Panc1 (cell line): Measurements from ENCODE around the gene HYDIN. TPM values are rescaled to one million over a fixed set of nuclear protein-coding genes. Genes with fewer than 3 reads are reported as not detected.

Experiments used
- ATAC-seq: fragments of 200-7000 bp; cut with Tn5 transposase; 2 replicates; pipeline ENCODE4 v1.9.1; 2020; ENCODE audit warnings: mild to moderate bottlenecking, moderate library complexity
- BruUV-seq: library from RNA; stranded (reverse); fragments of 400-500 nt; replicated peaks from 2 replicates; lab custom pipeline; 2021; lab: Mats Ljungman, UMichigan
- CTCF ChIA-PET: fragments of 300-600 bp; sonication (Branson Sonifier 250); formaldehyde crosslinking; loops from one replicate; lab custom pipeline; 2022; ENCODE audit warnings: antibody characterized with exemption; lab: Charles Lee
- POLR2A ChIA-PET: fragments of 300-600 bp; sonication (Branson Sonifier 250); formaldehyde crosslinking; loops from one replicate; lab custom pipeline; 2022; ENCODE audit warnings: antibody characterized with exemption; lab: Charles Lee
- DNase-seq: peaks from one replicate; pipeline ENCODE4 v3.0.0-alpha.2; 2010; ENCODE audit warnings: low read depth, low spot score
- H3K27ac ChIP-seq: 2 replicates; pipeline ENCODE4 v1.5.1; 2011; ENCODE audit warnings: mild to moderate bottlenecking, low read length, inconsistent platforms
- H3K27me3 ChIP-seq: fragments of 200-500 bp; sonication (Bioruptor generic); 2 replicates; pipeline ENCODE4 v1.6.0; 2014; ENCODE audit warnings: low read length, inconsistent platforms; ENCODE audit not compliant: control insufficient read depth, insufficient read depth
- H3K36me3 ChIP-seq: fragments of 200-500 bp; sonication (Bioruptor generic); 2 replicates; pipeline ENCODE4 v1.5.1; 2014; ENCODE audit warnings: inconsistent platforms, mild to moderate bottlenecking, low read length, moderate library complexity; ENCODE audit not compliant: control insufficient read depth, insufficient read depth
- H3K4me1 ChIP-seq: 2 replicates; pipeline ENCODE4 v1.5.1; 2011; ENCODE audit warnings: inconsistent platforms, mild to moderate bottlenecking, low read length, moderate library complexity; ENCODE audit not compliant: control insufficient read depth, insufficient read depth
- H3K4me3 ChIP-seq, 2 experiments: 2 replicates each; pipeline ENCODE4 v1.5.1; 2011 to 2012; ENCODE audit warnings: low read depth in 2 of 2, low read length in 2 of 2, mild to moderate bottlenecking in 2 of 2, inconsistent platforms in 1 of 2, moderate library complexity in 1 of 2
- H3K9me3 ChIP-seq: fragments of 200-500 bp; sonication (Bioruptor generic); 2 replicates; pipeline ENCODE4 v1.5.1; 2014; ENCODE audit warnings: low read depth, mild to moderate bottlenecking, inconsistent platforms, low read length, moderate library complexity; ENCODE audit not compliant: control insufficient read depth, insufficient read depth
- CTCF ChIP-seq: fragments of 450-650 bp; IDR thresholded peaks from 2 replicates; pipeline ENCODE4 v1.5.1; 2017; ENCODE audit warnings: mild to moderate bottlenecking
- POLR2AphosphoS5 ChIP-seq: IDR thresholded peaks from 2 replicates; pipeline ENCODE4 v1.6.1; 2012; ENCODE audit warnings: mild to moderate bottlenecking, low read depth, low read length, moderate library complexity
- REST ChIP-seq, 2 experiments: IDR thresholded peaks; 2 replicates each; pipeline ENCODE4 v1.6.1; 2011 to 2012; ENCODE audit warnings: low read depth in 2 of 2, control low read depth in 1 of 2, low read length in 1 of 2, mild to moderate bottlenecking in 1 of 2, moderate library complexity in 1 of 2; ENCODE audit not compliant: insufficient read depth in 1 of 2
- SIN3A ChIP-seq: IDR thresholded peaks from 2 replicates; pipeline ENCODE4 v1.6.1; 2012; ENCODE audit warnings: low read depth, mild to moderate bottlenecking, low read length, moderate library complexity, borderline replicate concordance; ENCODE audit not compliant: insufficient read depth
- TCF7L2 ChIP-seq: IDR thresholded peaks from 2 replicates; pipeline ENCODE4 v1.6.1; 2011; ENCODE audit warnings: mild to moderate bottlenecking, low read depth, low read length, inconsistent platforms
- in situ Hi-C: cut with HindIII; loops from 2 replicates; pipeline ENCODE4 v1.10.0; 2016; ENCODE audit warnings: low sequenced_read_pairs, low pct_unique_long_range_greater_than_20kb
- intact Hi-C: fragments of 100-400 bp; cut with micrococcal nuclease; formaldehyde crosslinking; loops from one replicate; pipeline ENCODE4 v1.10.0; 2022; ENCODE audit not compliant: unreplicated experiment
- total RNA-seq: library from RNA; stranded (reverse); gene quantifications from one replicate; pipeline ENCODE4 v1.2.1, GENCODE V29; 2021; ENCODE audit not compliant: unreplicated experiment

HYDIN gene
- total RNA-seq, 1 experiment from 2014 or later, result 0.80 TPM

DNA sequence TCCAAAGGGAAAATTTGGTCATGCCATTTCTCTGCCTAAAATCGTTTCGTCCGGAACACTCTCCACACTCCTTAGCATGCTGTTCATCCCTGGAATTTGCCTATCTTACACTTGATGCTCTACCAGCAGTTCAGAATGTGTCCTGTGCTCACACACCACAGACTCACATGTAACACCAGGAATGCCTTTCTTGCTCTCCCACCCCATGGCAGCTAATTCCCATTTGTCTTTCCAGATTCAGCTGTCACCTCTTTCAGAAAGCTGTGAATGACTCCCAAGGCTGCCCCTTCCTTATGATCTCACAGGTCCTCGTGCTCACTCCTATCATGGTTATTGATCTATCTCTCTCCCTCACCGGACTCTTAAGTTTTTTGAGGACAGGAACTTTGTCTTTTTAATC is 38.1 kb downstream of the HYDIN start:
- Histone ChIP-seq H3K36me3 (no peaks in the 10 kb centered on the region), H3K27ac (no peak overlapping the region), H3K27me3 (no peaks in the 10 kb centered on the region), H3K4me3 (no peak overlapping the region), H3K4me1 (no peaks in the 10 kb centered on the region), H3K9me3 (no peaks in the 10 kb centered on the region)
- no peak for DNase-seq
- ChIA-PET POLR2A (no interaction called here), CTCF (no interaction called here)
- no peak for TF ChIP-seq POLR2AphosphoS5
- TF ChIP-seq SIN3A, result no peak
- no peak for TF ChIP-seq CTCF
- TF ChIP-seq REST (IDR thresholded peaks at IDR 0.05; ENCODE audit: insufficient read depth in 1 of 2, low read depth in 2 of 2, low read length in 1 of 2), result no peak
- TF ChIP-seq TCF7L2, result no peak
- intact Hi-C loops, result no loop called here
- in situ Hi-C loops, result no loop called here
- no TSS peak for BruUV-seq
- ATAC-seq, result no peak

DNA sequence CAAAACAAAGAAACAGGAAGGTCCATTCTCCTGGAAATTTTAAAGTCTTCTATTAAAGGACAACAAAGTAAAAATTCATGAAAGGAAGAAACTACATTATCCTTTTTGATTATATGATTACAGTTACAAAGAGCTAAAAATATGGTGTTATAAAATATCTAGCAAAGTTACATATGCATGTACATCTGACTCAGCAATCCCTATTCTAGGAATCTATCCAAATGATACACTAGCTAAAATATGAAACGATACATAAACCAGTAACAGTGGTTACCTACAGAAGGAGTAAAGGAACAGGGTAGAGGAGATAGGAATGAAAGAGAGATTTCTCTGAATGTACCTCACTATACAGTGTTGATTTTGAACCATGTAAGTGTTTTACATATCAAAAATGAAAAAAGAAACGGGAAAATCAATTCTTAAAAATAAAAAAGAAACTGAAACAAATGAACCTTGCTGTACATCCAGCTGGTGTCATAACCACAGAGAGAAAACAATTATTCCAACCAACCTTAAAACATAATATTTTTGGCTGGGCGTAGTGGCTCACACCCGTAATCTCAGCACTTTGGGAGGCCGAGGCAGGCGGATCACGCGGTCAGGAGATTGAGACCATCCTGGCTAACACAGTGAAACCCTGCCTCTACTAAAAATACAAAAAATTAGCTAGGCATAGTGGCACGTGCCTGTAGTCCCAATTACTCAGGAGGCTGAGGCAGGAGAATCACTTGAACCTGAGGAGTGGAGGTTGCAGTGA is 41.4 kb downstream of the HYDIN start:
- H3K4me1 ChIP-seq, result no peaks in the 10 kb centered on the region
- no peaks in the 10 kb centered on the region for H3K27me3 ChIP-seq
- no TSS peak for BruUV-seq
- CTCF ChIA-PET, result no interaction called here
- H3K9me3 ChIP-seq, result no peaks in the 10 kb centered on the region
- no peaks in the 10 kb centered on the region for H3K36me3 ChIP-seq
- DNase-seq (no peak), ATAC-seq (no peak)
- in situ Hi-C loops, result no loop called here
- no peak overlapping the region for H3K27ac ChIP-seq
- POLR2A ChIA-PET, result no interaction called here
- TF ChIP-seq CTCF (no peak), TCF7L2 (no peak), REST (IDR thresholded peaks at IDR 0.05; ENCODE audit: insufficient read depth in 1 of 2, low read depth in 2 of 2, low read length in 1 of 2) (no peak), POLR2AphosphoS5 (no peak), SIN3A (no peak)
- intact Hi-C loops, result no loop called here
- no peak overlapping the region for H3K4me3 ChIP-seq
